Peyer's patch (tissue), 4 donors: ENCODE measurements around the gene SLC25A34. TPM values are rescaled to one million over a fixed set of nuclear protein-coding genes. Genes with fewer than 3 reads are reported as not detected.

Source experiments
- DNase-seq, 3 donors: peaks; one replicate each; pipeline ENCODE4 v3.0.0-alpha.2; 2017 to 2019
- H3K27ac ChIP-seq, 4 donors: fragments of 200-600 bp; sonication (generic); one replicate each; pipeline ENCODE4 v1.5.1; 2016 to 2019
- H3K27me3 ChIP-seq, 2 donors: fragments of 200-600 bp; sonication (generic); one replicate each; pipeline ENCODE4 v1.5.1; 2019
- H3K36me3 ChIP-seq, 3 donors: fragments of 200-600 bp; sonication (generic); one replicate each; pipeline ENCODE4 v1.5.1; 2016 to 2019
- H3K4me1 ChIP-seq, 4 donors: fragments of 200-600 bp; sonication (generic); one replicate each; pipeline ENCODE4 v1.5.1; 2016 to 2019
- H3K4me3 ChIP-seq, 4 donors: fragments of 200-600 bp; sonication (generic); 1 replicate in 3 of 4; 2 replicates in 1 of 4; pipeline ENCODE4 v1.5.1; 2016 to 2019; ENCODE audit warnings: mild to moderate bottlenecking in 1 of 4
- H3K9me3 ChIP-seq, 4 donors: fragments of 200-600 bp; sonication (generic); one replicate each; pipeline ENCODE4 v1.5.1; 2016 to 2019; ENCODE audit warnings: mild to moderate bottlenecking in 1 of 4
- CTCF ChIP-seq, 6 experiments: fragments of 450-650 bp in 4 of 6; fragments of 200-600 bp in 2 of 6; sonication (generic) in 1 of 6; IDR thresholded peaks; one replicate each; pipeline ENCODE4 v1.5.1; 2017 to 2019; ENCODE audit warnings: antibody characterized with exemption in 6 of 6, mild to moderate bottlenecking in 3 of 6, moderate library complexity in 1 of 6
- POLR2A ChIP-seq, 2 donors: fragments of 450-650 bp; IDR thresholded peaks; one replicate each; pipeline ENCODE4 v1.5.1; 2017; ENCODE audit warnings: antibody characterized with exemption in 2 of 2, mild to moderate bottlenecking in 2 of 2, moderate library complexity in 2 of 2
- total RNA-seq, 4 donors: library from RNA; depleted of rRNA; stranded (reverse); fragments of >200 nt; gene quantifications; one replicate each; pipeline ENCODE4 v1.1.0, GENCODE V29; 2016

SLC25A34 gene
- total RNA-seq, 4 donors from 2014 or later: 32.2 to 127 (median 69.5) TPM

GRCh38 chr1:15702722-15703550, 33.1 kb upstream of the SLC25A34 start:
- H3K4me3 ChIP-seq: peak overlapping the region in 1 of 4 donors; percentile 22
- no peaks in the 10 kb centered on the region for H3K9me3 ChIP-seq
- peak in 2 of 3 donors; percentile 71 to 72 for DNase-seq
- H3K36me3 ChIP-seq: peaks cover 0 to 3% (median 0%) of the 10 kb centered on the region in 3 donors
- H3K27me3 ChIP-seq: no peaks in the 10 kb centered on the region
- peak overlapping the region; percentile 46 to 88 (median 65) for H3K27ac ChIP-seq
- H3K4me1 ChIP-seq: peaks cover 0 to 33% (median 2%) of the 10 kb centered on the region in 4 donors
- TF ChIP-seq POLR2A (IDR thresholded peaks at IDR 0.05): no peak
- peak in 3 of 6 experiments; percentile 31 to 51 (median 41) for TF ChIP-seq CTCF (IDR thresholded peaks at IDR 0.05)

GRCh38 chr1:15703562-15703961, 32.5 kb upstream of the SLC25A34 start:
- Histone ChIP-seq H3K9me3 (no peaks in the 10 kb centered on the region), H3K4me1 (peaks cover 0 to 33% (median 0%) of the 10 kb centered on the region in 4 donors), H3K27ac (peak overlapping the region; percentile 46 to 88 (median 65)), H3K27me3 (no peaks in the 10 kb centered on the region), H3K36me3 (peaks cover 0 to 3% (median 0%) of the 10 kb centered on the region in 3 donors), H3K4me3 (peak overlapping the region in 1 of 4 donors; percentile 22)
- peak in 2 of 3 donors; percentile 64 to 66 for DNase-seq
- TF ChIP-seq POLR2A (IDR thresholded peaks at IDR 0.05) (no peak), CTCF (IDR thresholded peaks at IDR 0.05) (no peak)

GRCh38 chr1:15704526-15705183, 31.4 kb upstream of the SLC25A34 start:
- H3K27ac ChIP-seq: peak overlapping the region in 2 of 4 donors; percentile 69 to 88
- peaks cover 0 to 33% (median 0%) of the 10 kb centered on the region in 4 donors for H3K4me1 ChIP-seq
- H3K27me3 ChIP-seq: no peaks in the 10 kb centered on the region
- TF ChIP-seq CTCF (IDR thresholded peaks at IDR 0.05) (no peak), POLR2A (IDR thresholded peaks at IDR 0.05) (no peak)
- H3K9me3 ChIP-seq: no peaks in the 10 kb centered on the region
- peaks cover 0 to 3% (median 0%) of the 10 kb centered on the region in 3 donors for H3K36me3 ChIP-seq
- no peak overlapping the region for H3K4me3 ChIP-seq
- no peak for DNase-seq

GRCh38 chr1:15705184-15705566, 30.9 kb upstream of the SLC25A34 start:
- H3K27ac ChIP-seq: peak overlapping the region in 1 of 4 donors; percentile 88
- H3K27me3 ChIP-seq: no peaks in the 10 kb centered on the region
- DNase-seq: no peak
- TF ChIP-seq POLR2A (IDR thresholded peaks at IDR 0.05) (no peak), CTCF (IDR thresholded peaks at IDR 0.05) (no peak)
- peaks cover 0 to 29% (median 0%) of the 10 kb centered on the region in 4 donors for H3K4me1 ChIP-seq
- H3K4me3 ChIP-seq: no peak overlapping the region
- peaks cover 0 to 3% (median 0%) of the 10 kb centered on the region in 3 donors for H3K36me3 ChIP-seq
- H3K9me3 ChIP-seq: no peaks in the 10 kb centered on the region

- DNase-seq: no peak
- H3K27ac ChIP-seq: no peak overlapping the region
- no peak overlapping the region for H3K4me3 ChIP-seq
- H3K4me1 ChIP-seq: peaks cover 0 to 23% (median 0%) of the 10 kb centered on the region in 4 donors
- H3K9me3 ChIP-seq: no peaks in the 10 kb centered on the region
- no peak for TF ChIP-seq POLR2A (IDR thresholded peaks at IDR 0.05)
- TF ChIP-seq CTCF (IDR thresholded peaks at IDR 0.05): no peak
- H3K36me3 ChIP-seq: peaks cover 0 to 3% (median 0%) of the 10 kb centered on the region in 3 donors
- H3K27me3 ChIP-seq: no peaks in the 10 kb centered on the region
These were observed 29.3 kb upstream of the SLC25A34 start for GRCh38 chr1:15706751-15707150.
